OCI-LY1 (cell line): ENCODE data around the gene ATP6V0E1.
"Not testable (repeated sequence)": the region's sequence is repeated elsewhere in the genome, so short reads cannot be mapped to it uniquely, and the experiment has no call there.

Experiments
- H2AFZ ChIP-seq: fragments of 200-600 bp; sonication (generic), shearing (Covaris generic); 2 replicates; pipeline ENCODE4 v1.6.0; 2014; ENCODE audit warnings: antibody characterized with exemption, mild to moderate bottlenecking, low read length
- H3F3A ChIP-seq: fragments of 200-600 bp; sonication (generic), shearing (Covaris generic); 2 replicates; pipeline ENCODE4 v1.6.0; 2014; ENCODE audit warnings: mild to moderate bottlenecking, antibody characterized with exemption, low read length, moderate library complexity; ENCODE audit not compliant: insufficient read depth
- H3K27ac ChIP-seq: fragments of 200-600 bp; sonication (generic); 2 replicates; pipeline ENCODE4 v1.5.1; 2014; ENCODE audit warnings: low read length, mixed run types, mild to moderate bottlenecking, low read depth; ENCODE audit not compliant: poor library complexity, severe bottlenecking
- H3K27me3 ChIP-seq: fragments of 200-600 bp; sonication (generic); 2 replicates; pipeline ENCODE4 v1.6.0; 2014; ENCODE audit warnings: antibody characterized with exemption, mild to moderate bottlenecking, low read length, moderate library complexity; ENCODE audit not compliant: insufficient read depth
- H3K36me3 ChIP-seq: fragments of 200-600 bp; sonication (generic); 2 replicates; pipeline ENCODE4 v1.6.1; 2014; ENCODE audit warnings: mild to moderate bottlenecking, antibody characterized with exemption, low read length, moderate library complexity, mixed read lengths; ENCODE audit not compliant: insufficient read depth
- H3K4me1 ChIP-seq: fragments of 200-600 bp; sonication (generic); 2 replicates; pipeline ENCODE4 v1.5.1; 2014; ENCODE audit warnings: mild to moderate bottlenecking, low read length, moderate library complexity; ENCODE audit not compliant: insufficient read depth, severe bottlenecking
- H3K4me2 ChIP-seq: fragments of 200-600 bp; sonication (generic), shearing (Covaris generic); 2 replicates; pipeline ENCODE4 v1.6.1; 2014; ENCODE audit warnings: low read length
- H3K4me3 ChIP-seq: fragments of 200-600 bp; sonication (generic); 2 replicates; pipeline ENCODE4 v1.5.1; 2014; ENCODE audit warnings: low read length, low read depth, mild to moderate bottlenecking, mixed read lengths; ENCODE audit not compliant: poor library complexity, severe bottlenecking
- H3K79me2 ChIP-seq: fragments of 200-600 bp; shearing (Covaris generic); 2 replicates; pipeline ENCODE4 v1.6.1; 2016; ENCODE audit warnings: mixed run types, low read length, mixed read lengths; ENCODE audit not compliant: insufficient read depth
- H3K9ac ChIP-seq: fragments of 200-600 bp; sonication (generic), shearing (Covaris generic); 2 replicates; pipeline ENCODE4 v1.6.1; 2014; ENCODE audit warnings: mild to moderate bottlenecking, low read length, mixed read lengths
- H3K9me2 ChIP-seq: fragments of 200-600 bp; sonication (generic), shearing (Covaris generic); 2 replicates; pipeline ENCODE4 v1.6.1; 2014; ENCODE audit warnings: low read depth, mild to moderate bottlenecking, low read length, mixed read lengths
- H3K9me3 ChIP-seq: fragments of 200-600 bp; shearing (Covaris generic); 2 replicates; pipeline ENCODE4 v1.6.1; 2014; ENCODE audit warnings: low read length, mixed read lengths
- H4K20me1 ChIP-seq: fragments of 200-600 bp; sonication (generic), shearing (Covaris generic); 2 replicates; pipeline ENCODE4 v1.6.0; 2016; ENCODE audit warnings: mild to moderate bottlenecking, low read length; ENCODE audit not compliant: insufficient read depth
- EZH2 ChIP-seq: fragments of 200-600 bp; sonication (generic), shearing (Covaris generic); IDR thresholded peaks from 2 replicates; pipeline ENCODE4 v1.8.0; 2017; ENCODE audit warnings: borderline replicate concordance, mixed run types, mild to moderate bottlenecking, antibody characterized with exemption, low read length, moderate library complexity, mixed read lengths
- TF ChIP-seq, protein P1 (sequence below): fragments of 200-600 bp; sonication (generic), shearing (Covaris generic); IDR thresholded peaks from 2 replicates; pipeline ENCODE4 v1.5.1; 2017; ENCODE audit warnings: mild to moderate bottlenecking, antibody characterized with exemption, low read length, moderate library complexity, mixed read lengths

ATP6V0E1 gene

GRCh38 chr5:173015192-173015591 is 31.6 kb downstream of the ATP6V0E1 start:
- Histone ChIP-seq H2AFZ (no peak overlapping the region), H3K27me3 (no peaks in the 10 kb centered on the region), H3K4me1 (peaks cover 11% of the 10 kb centered on the region), H4K20me1 (no peaks in the 10 kb centered on the region), H3K4me2 (no peak overlapping the region), H3K79me2 (peaks cover 47% of the 10 kb centered on the region), H3K9ac (no peak overlapping the region), H3K27ac (no peak overlapping the region), H3K36me3 (peaks cover 20% of the 10 kb centered on the region), H3K4me3 (no peak overlapping the region), H3K9me3 (no peaks in the 10 kb centered on the region), H3F3A (no peaks in the 10 kb centered on the region), H3K9me2 (no peaks in the 10 kb centered on the region)
- TF ChIP-seq, protein P1, sequence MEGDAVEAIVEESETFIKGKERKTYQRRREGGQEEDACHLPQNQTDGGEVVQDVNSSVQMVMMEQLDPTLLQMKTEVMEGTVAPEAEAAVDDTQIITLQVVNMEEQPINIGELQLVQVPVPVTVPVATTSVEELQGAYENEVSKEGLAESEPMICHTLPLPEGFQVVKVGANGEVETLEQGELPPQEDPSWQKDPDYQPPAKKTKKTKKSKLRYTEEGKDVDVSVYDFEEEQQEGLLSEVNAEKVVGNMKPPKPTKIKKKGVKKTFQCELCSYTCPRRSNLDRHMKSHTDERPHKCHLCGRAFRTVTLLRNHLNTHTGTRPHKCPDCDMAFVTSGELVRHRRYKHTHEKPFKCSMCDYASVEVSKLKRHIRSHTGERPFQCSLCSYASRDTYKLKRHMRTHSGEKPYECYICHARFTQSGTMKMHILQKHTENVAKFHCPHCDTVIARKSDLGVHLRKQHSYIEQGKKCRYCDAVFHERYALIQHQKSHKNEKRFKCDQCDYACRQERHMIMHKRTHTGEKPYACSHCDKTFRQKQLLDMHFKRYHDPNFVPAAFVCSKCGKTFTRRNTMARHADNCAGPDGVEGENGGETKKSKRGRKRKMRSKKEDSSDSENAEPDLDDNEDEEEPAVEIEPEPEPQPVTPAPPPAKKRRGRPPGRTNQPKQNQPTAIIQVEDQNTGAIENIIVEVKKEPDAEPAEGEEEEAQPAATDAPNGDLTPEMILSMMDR = no peak
- TF ChIP-seq EZH2 = no peak

- TF ChIP-seq, protein P1 = no peak
- TF ChIP-seq EZH2 = no peak
- peaks cover 22% of the 10 kb centered on the region for H3K36me3 ChIP-seq
- H3K27me3 ChIP-seq = no peaks in the 10 kb centered on the region
- peaks cover 11% of the 10 kb centered on the region for H3K4me1 ChIP-seq
- no peaks in the 10 kb centered on the region for H3K9me2 ChIP-seq
- peak overlapping the region; percentile 14 for H3K27ac ChIP-seq
- no peaks in the 10 kb centered on the region for H4K20me1 ChIP-seq
- H3K4me2 ChIP-seq = no peak overlapping the region
- H3K79me2 ChIP-seq = peaks cover 47% of the 10 kb centered on the region
- H3F3A ChIP-seq = no peaks in the 10 kb centered on the region
- no peak overlapping the region for H3K9ac ChIP-seq
- no peaks in the 10 kb centered on the region for H3K9me3 ChIP-seq
- no peak overlapping the region for H2AFZ ChIP-seq
- H3K4me3 ChIP-seq = no peak overlapping the region
Observed at GRCh38 chr5:173015598-173016455, 32.3 kb downstream of the ATP6V0E1 start.

- peaks cover 26% of the 10 kb centered on the region for H3K36me3 ChIP-seq
- no peak overlapping the region for H3K9ac ChIP-seq
- no peaks in the 10 kb centered on the region for H4K20me1 ChIP-seq
- no peak overlapping the region for H3K4me3 ChIP-seq
- H2AFZ ChIP-seq = no peak overlapping the region
- H3K9me2 ChIP-seq = no peaks in the 10 kb centered on the region
- peaks cover 11% of the 10 kb centered on the region for H3K4me1 ChIP-seq
- H3K79me2 ChIP-seq = peaks cover 43% of the 10 kb centered on the region
- no peaks in the 10 kb centered on the region for H3K9me3 ChIP-seq
- peak overlapping the region; percentile 14 for H3K27ac ChIP-seq
- no peak for TF ChIP-seq EZH2
- TF ChIP-seq, protein P1 = no peak
- H3K4me2 ChIP-seq = no peak overlapping the region
- no peaks in the 10 kb centered on the region for H3F3A ChIP-seq
- H3K27me3 ChIP-seq = no peaks in the 10 kb centered on the region
Observed at GRCh38 chr5:173016598-173017046, 33.1 kb downstream of the ATP6V0E1 start.

DNA sequence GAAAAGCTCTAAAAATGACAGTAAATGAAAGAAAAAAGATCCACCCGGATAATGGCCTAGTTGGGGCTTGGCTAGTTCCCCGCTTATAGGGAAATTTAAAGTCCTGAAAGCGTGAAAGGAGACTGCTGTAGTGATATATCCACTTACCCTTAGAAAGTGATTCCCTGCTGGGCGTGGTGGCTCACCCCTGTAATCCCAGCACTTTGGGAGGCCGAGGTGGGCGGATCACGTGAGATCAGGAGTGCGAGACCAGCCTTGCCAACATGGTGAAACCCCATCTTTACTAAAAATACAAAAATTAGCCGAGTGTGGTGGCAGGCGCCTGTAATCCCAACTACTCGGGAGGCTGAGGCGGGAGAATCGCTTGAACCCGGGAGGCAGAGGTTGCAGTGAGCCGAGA is 33.5 kb downstream of the ATP6V0E1 start:
- H3K4me1 ChIP-seq = peaks cover 11% of the 10 kb centered on the region
- not testable (repeated sequence) for H3K4me2 ChIP-seq, H4K20me1 ChIP-seq, H2AFZ ChIP-seq, H3K9me3 ChIP-seq, H3K27ac ChIP-seq, H3K27me3 ChIP-seq, H3K9me2 ChIP-seq, H3F3A ChIP-seq, H3K9ac ChIP-seq, H3K4me3 ChIP-seq
- peaks cover 31% of the 10 kb centered on the region for H3K36me3 ChIP-seq
- peaks cover 44% of the 10 kb centered on the region for H3K79me2 ChIP-seq
